ENCODE measurements around the gene TLNRD1.

The TLNRD1 gene

DNA sequence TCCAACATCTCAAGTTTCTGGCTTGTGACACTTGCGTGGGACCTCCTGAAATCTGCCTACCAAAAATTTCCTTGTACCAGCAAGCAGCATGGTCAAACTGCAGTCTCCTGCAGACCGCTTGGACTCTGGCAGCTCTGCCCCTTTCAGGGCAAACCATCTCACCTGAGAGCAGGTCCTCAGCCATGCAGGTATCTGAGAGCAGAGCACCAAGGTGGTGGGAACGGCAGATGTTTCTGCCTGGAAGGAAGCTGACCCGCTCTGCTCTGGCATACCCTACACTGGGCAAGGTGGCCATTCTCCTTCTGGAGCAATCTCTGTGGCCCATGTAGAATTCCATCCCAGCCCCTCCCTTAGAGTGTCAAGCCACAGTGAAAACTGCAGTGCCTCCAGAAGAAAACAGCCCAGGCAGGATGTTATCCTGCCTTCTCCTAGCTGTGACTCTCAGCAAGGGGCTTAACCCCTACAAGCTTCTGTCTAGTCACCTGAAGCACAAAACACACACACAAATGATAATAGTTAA is 32.7 kb upstream of the TLNRD1 start:
- H3K36me3 Mint-ChIP-seq (ENCODE audit: low read depth) = peaks cover 41% of the 10 kb centered on the region
- no peak for DNase-seq
- no peak overlapping the region for H3K4me3 Mint-ChIP-seq
- TF ChIP-seq CTCF (IDR thresholded peaks at IDR 0.05) = no peak
- no peaks in the 10 kb centered on the region for H3K4me1 Mint-ChIP-seq
- no peaks in the 10 kb centered on the region for H3K27me3 Mint-ChIP-seq (ENCODE audit: low read depth, poor library complexity)
- no peak overlapping the region for H3K27ac Mint-ChIP-seq
- H3K9me3 Mint-ChIP-seq = peaks cover 27% of the 10 kb centered on the region

DNA sequence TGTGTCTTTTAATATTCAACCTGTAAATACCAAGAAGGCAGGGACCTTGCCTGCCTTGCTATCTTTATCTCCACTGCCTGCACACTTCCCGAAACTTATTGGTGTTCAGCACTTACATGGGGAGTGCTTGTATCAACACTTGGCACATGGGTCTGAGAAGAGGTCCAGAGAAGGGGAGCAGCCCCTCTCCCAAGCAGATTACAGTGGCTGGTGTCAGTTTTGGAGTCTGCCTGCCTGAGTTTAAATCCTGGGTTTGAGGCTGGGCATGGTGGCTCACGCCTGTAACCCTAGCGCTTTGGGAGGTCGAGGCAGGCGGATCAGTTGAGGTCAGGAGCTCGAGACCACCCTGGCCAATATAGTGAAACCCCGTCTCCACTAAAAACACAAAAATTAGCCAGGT is 31.4 kb upstream of the TLNRD1 start:
- Mint-ChIP-seq H3K27ac (no peak overlapping the region), H3K36me3 (ENCODE audit: low read depth) (peaks cover 34% of the 10 kb centered on the region)

GRCh38 chr15:80970018-80970657 is 30.6 kb upstream of the TLNRD1 start:
- peaks cover 10% of the 10 kb centered on the region for H3K9me3 Mint-ChIP-seq
- H3K4me1 Mint-ChIP-seq = peaks cover 6% of the 10 kb centered on the region
- H3K27ac Mint-ChIP-seq = no peak overlapping the region
- peak; percentile 92 for TF ChIP-seq CTCF (IDR thresholded peaks at IDR 0.05)
- H3K4me3 Mint-ChIP-seq = no peak overlapping the region
- peak; percentile 72 for DNase-seq
- H3K36me3 Mint-ChIP-seq (ENCODE audit: low read depth) = peaks cover 26% of the 10 kb centered on the region
- H3K27me3 Mint-ChIP-seq (ENCODE audit: low read depth, poor library complexity) = no peaks in the 10 kb centered on the region

More for the DNA sequence above, 31.4 kb upstream of the TLNRD1 start:
- no peak overlapping the region for H3K4me3 Mint-ChIP-seq
- H3K4me1 Mint-ChIP-seq = peaks cover 6% of the 10 kb centered on the region
- H3K27me3 Mint-ChIP-seq (ENCODE audit: low read depth, poor library complexity) = no peaks in the 10 kb centered on the region
- TF ChIP-seq CTCF (IDR thresholded peaks at IDR 0.05) = no peak
- no peak for DNase-seq
- peaks cover 18% of the 10 kb centered on the region for H3K9me3 Mint-ChIP-seq

GRCh38 chr15:80970658-80971057 is 30.1 kb upstream of the TLNRD1 start:
- DNase-seq = no peak
- peaks cover 6% of the 10 kb centered on the region for H3K4me1 Mint-ChIP-seq
- no peak overlapping the region for H3K27ac Mint-ChIP-seq
- no peak overlapping the region for H3K4me3 Mint-ChIP-seq
- H3K36me3 Mint-ChIP-seq (ENCODE audit: low read depth) = peaks cover 21% of the 10 kb centered on the region
- H3K27me3 Mint-ChIP-seq (ENCODE audit: low read depth, poor library complexity) = no peaks in the 10 kb centered on the region
- H3K9me3 Mint-ChIP-seq = peaks cover 5% of the 10 kb centered on the region
- no peak for TF ChIP-seq CTCF (IDR thresholded peaks at IDR 0.05)

DNA sequence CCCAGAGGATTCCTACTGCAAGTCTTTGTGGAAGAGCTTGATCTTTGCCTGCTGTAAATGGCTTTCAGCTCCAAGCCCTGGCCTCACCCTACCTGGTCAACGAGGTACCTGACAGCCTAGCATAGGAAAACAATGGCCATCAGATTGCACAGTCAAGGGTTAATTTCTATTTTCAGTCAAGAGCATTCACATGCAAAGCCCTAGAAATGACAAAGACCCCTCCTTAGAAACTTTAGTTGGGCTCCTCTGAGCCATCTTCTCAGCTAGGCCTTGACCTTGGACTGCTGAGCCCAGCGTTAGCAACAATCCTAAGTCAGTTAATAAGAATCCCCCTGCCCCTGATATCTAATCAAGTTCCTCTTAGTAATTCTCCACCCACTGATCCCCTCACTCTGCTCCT is 29.6 kb upstream of the TLNRD1 start:
- H3K27me3 Mint-ChIP-seq (ENCODE audit: low read depth, poor library complexity) = no peaks in the 10 kb centered on the region
- peaks cover 17% of the 10 kb centered on the region for H3K36me3 Mint-ChIP-seq (ENCODE audit: low read depth)
- H3K4me3 Mint-ChIP-seq = no peak overlapping the region
- H3K9me3 Mint-ChIP-seq = peaks cover 4% of the 10 kb centered on the region
- H3K27ac Mint-ChIP-seq = no peak overlapping the region
- no peak for DNase-seq
- TF ChIP-seq CTCF (IDR thresholded peaks at IDR 0.05) = no peak
- peaks cover 6% of the 10 kb centered on the region for H3K4me1 Mint-ChIP-seq

DNA sequence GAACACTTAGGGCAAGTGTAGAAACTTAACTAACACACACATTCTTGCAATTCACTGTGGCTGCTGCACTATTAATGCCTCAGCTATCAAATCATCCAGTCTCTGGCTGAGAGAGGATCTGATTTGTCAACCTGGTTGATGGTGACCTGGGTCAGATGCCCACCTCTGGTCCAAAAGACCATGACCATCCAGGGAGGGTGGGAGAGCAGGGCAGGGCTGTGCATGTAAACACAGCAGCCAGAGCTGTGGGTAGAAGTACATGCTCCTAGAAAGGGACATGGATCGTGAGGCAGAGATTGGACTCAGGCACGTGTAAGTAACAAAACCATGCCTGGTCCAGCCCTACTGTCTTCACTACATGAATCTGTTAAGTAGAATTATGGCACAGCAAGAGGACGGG is 28.4 kb upstream of the TLNRD1 start:
- no peaks in the 10 kb centered on the region for H3K9me3 Mint-ChIP-seq
- H3K36me3 Mint-ChIP-seq (ENCODE audit: low read depth) = peaks cover 9% of the 10 kb centered on the region
- no peak overlapping the region for H3K27ac Mint-ChIP-seq
- peaks cover 8% of the 10 kb centered on the region for H3K4me1 Mint-ChIP-seq
- no peak for DNase-seq
- H3K27me3 Mint-ChIP-seq (ENCODE audit: low read depth, poor library complexity) = no peaks in the 10 kb centered on the region
- TF ChIP-seq CTCF (IDR thresholded peaks at IDR 0.05) = no peak
- H3K4me3 Mint-ChIP-seq = no peak overlapping the region
